ENCODE data around the gene MARCHF9. TPM values are rescaled to one million over a fixed set of nuclear protein-coding genes. Genes with fewer than 3 reads are reported as not detected.

MARCHF9 gene
- total RNA-seq, 1 experiment from 2014 or later = 1.9 TPM

GRCh38 chr12:57730336-57731067, 24.4 kb upstream of the MARCHF9 start:
- Histone ChIP-seq H3K36me3 (replicated peaks; ENCODE audit: control insufficient read depth, insufficient read depth, low read length) (no peaks in the 10 kb centered on the region), H3K4me3 (ENCODE audit: insufficient read depth, low read depth, low read length) (no peak overlapping the region), H3K27me3 (ENCODE audit: control insufficient read depth, insufficient read depth, low read length) (peaks cover 96% of the 10 kb centered on the region)
- DNase-seq = peak; percentile 4

DNA sequence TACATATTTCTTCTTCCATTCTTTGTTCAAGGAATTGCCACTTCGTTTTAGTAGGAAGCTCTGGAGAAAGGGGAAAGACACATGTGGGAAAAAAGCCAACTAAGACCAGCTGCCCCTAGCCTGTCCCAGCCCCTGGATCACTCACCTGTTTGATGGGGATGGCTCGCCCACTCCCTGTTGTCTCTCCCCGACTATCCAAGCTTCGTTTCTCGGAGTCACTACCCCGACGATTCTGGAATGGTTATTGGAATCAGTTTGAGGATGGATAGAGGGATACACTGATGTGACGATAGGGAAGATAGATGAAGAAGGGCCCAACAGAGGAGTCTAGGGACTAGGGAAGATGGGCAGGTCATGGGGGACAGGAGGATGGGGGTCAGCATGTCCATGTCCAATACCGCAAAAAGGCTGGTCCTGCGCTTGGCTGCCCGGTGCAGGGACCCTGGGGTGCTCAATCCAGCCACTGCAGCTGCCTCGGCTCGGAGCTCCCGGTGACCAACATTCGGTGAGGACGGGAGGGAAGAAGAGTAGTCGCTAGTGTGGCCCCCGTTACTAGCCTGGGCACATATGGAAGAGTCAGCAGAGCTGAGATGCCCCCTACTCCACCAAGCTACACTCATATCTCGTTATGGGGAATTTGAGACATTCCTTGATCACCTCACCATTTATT, 23.4 kb upstream of the MARCHF9 start:
- no peaks in the 10 kb centered on the region for H3K36me3 ChIP-seq (replicated peaks; ENCODE audit: control insufficient read depth, insufficient read depth, low read length)
- H3K4me3 ChIP-seq (ENCODE audit: insufficient read depth, low read depth, low read length) = no peak overlapping the region
- peak; percentile 12 for DNase-seq
- H3K27me3 ChIP-seq (ENCODE audit: control insufficient read depth, insufficient read depth, low read length) = peaks cover 97% of the 10 kb centered on the region

DNA sequence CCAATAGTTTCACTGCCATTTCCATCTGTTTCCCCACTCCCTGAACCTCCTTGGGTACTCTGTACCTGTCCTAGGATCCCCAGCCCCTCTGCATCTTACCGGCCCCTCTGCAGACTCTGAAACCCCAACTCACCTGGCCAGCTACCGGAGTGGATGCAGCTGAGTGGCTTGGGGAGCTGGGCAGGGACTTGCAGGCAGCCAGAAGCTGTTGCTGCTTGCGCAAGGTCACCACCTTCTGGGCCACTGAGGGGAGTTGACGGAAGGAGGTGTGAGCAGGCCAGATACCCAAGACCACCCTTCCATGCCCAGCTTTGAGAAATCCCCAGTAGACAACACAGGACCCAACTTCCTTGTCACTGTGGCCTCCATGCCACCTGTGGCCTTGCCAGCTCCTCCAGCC, 22.6 kb upstream of the MARCHF9 start:
- Histone ChIP-seq H3K4me3 (ENCODE audit: insufficient read depth, low read depth, low read length) (no peak overlapping the region), H3K36me3 (replicated peaks; ENCODE audit: control insufficient read depth, insufficient read depth, low read length) (no peaks in the 10 kb centered on the region), H3K27me3 (ENCODE audit: control insufficient read depth, insufficient read depth, low read length) (peaks cover 97% of the 10 kb centered on the region)
- DNase-seq = no peak

DNA sequence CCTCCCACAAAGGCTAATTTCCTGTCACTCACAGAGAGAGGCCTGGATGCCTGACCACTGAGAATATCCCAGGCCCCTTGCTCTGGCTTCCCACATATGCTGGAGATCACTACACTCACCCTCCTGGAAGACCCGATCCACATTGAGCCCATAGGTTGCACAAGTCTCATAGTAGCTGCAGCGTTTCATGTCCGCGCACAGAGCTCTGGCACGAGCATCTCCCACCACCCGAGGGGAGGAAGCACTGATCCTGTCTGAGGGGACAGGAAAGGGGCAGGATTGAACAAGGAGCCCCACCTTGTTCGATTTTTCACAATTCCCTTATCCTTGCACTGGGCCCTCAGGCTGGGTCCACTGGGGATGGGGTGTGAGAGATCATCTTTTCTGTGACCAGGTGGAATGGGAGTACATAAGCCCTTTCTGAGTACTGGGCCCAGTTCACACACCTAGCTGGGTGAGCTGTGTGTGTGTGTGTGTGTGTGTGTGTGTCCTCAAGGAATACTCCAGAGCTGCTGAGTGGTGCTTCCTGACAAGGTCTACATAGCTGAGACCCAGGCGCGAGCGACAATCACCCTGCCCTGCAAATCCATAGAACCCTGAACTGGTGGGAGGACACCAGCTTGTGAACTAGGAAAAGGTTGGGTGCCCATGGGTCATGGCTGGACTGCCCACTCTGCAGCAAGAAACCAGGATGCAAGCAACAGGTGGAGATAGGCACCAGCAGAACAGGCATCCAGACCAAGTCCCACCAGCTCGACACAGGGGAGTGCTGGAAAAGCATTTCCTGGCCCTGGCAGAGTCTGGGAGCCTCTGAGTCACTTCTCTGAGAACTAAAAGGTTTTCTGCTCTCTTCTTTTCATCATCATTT, 21.9 kb upstream of the MARCHF9 start:
- Histone ChIP-seq H3K27me3 (ENCODE audit: control insufficient read depth, insufficient read depth, low read length) (peaks cover 97% of the 10 kb centered on the region), H3K4me3 (ENCODE audit: insufficient read depth, low read depth, low read length) (no peak overlapping the region), H3K36me3 (replicated peaks; ENCODE audit: control insufficient read depth, insufficient read depth, low read length) (no peaks in the 10 kb centered on the region)
- DNase-seq = no peak

DNA sequence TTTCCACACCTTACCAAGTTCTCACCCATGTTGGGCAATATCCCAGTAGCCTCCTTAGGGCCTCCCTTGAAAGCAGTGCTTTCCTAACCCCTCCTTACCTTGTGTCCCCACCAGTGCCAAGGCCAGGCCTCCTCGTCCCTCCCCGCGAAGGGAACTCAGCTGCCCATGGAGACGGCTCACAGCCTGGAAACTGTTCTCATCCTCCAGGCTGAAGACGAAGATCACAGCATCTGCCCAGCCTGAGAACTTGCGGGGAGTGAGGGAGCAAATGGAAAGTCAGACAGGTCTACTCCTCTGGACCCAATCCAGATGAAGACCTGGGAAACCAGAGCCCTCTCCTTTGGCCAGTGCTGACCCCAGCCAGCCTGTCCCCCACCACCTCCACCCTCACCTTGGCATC, 21.0 kb upstream of the MARCHF9 start:
- Histone ChIP-seq H3K27me3 (ENCODE audit: control insufficient read depth, insufficient read depth, low read length) (peaks cover 96% of the 10 kb centered on the region), H3K36me3 (replicated peaks; ENCODE audit: control insufficient read depth, insufficient read depth, low read length) (no peaks in the 10 kb centered on the region), H3K4me3 (ENCODE audit: insufficient read depth, low read depth, low read length) (no peak overlapping the region)
- DNase-seq = no peak

GRCh38 chr12:57734591-57734990, 20.3 kb upstream of the MARCHF9 start:
- peaks cover 98% of the 10 kb centered on the region for H3K27me3 ChIP-seq (ENCODE audit: control insufficient read depth, insufficient read depth, low read length)
- DNase-seq = no peak
- no peak overlapping the region for H3K4me3 ChIP-seq (ENCODE audit: insufficient read depth, low read depth, low read length)
- no peaks in the 10 kb centered on the region for H3K36me3 ChIP-seq (replicated peaks; ENCODE audit: control insufficient read depth, insufficient read depth, low read length)

DNA sequence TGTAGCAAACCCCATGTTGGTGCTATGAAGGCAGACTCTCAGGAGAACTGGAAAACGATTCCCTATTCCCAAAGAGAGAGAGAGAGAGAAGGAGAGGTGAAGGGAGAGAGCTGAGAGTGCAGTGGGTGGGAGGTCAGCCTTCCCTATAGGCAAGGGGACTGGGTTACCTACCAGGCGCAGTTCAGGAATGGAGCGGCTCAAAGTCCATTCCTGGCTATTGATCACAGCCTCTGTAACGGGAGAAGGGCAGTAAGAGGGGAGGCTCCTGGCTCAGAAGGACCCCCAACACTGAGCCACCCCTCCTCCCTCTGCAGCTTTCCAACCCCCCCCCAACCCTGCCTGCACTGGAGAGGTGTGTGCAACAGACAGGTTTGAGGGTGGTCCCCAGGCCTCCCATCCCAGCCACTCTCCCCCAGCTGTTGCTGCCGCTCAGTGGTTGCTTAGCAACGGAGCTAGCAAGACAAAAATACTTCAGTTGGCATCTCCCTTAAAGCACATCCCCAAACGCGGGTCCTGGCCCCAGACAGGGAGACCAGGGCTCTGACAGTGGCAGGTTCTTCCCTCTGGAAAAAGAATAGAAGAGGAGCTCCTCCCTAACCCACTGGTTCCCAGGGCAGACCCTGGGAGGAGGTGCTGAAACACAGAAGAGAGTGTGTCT, 19.6 kb upstream of the MARCHF9 start:
- Histone ChIP-seq H3K27me3 (ENCODE audit: control insufficient read depth, insufficient read depth, low read length) (peaks cover 98% of the 10 kb centered on the region), H3K4me3 (ENCODE audit: insufficient read depth, low read depth, low read length) (peak overlapping the region; percentile 33; the same call in 1 of the 2 replicates), H3K36me3 (replicated peaks; ENCODE audit: control insufficient read depth, insufficient read depth, low read length) (no peaks in the 10 kb centered on the region)
- peak; percentile 69 for DNase-seq

DNA sequence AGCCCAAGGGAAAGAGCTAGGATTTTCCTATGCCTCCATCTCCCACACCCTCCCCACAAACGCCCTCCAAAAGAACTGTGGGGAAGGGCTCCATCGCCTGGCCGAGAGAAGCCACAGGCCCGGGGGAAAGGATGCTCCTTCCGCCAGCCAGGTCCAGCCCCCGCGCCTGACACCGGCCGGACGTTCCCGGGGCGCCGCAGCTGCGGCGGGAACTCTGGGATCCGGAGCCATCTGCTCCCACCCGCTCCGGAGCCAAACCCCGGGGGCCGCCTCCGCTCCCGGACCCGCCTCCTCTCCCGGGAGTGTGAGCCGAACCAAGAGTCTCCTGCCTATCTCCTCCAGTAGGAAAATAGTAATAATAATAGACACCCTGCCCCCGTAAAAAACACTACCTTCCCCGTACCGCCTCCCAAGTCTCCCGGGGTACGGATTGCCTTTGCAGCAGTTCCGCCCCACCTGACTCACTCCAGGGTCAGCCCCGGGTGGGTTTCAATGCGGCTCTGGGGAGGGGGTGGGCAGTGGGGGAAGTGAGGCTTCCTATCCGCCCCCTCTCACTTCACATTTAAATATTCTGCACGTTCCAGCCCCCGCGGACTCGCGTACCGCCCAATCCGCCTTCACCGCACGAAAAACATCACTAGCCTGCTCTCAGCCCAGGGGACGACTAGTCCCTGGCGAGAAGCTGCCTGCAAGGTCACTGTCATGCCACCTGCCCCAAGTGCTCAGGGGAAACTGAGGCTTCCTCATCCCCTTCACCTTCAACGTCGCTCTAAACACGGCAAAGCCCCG, 18.8 kb upstream of the MARCHF9 start:
- H3K27me3 ChIP-seq (ENCODE audit: control insufficient read depth, insufficient read depth, low read length) = peaks cover 98% of the 10 kb centered on the region
- DNase-seq = peak; percentile 93
- H3K4me3 ChIP-seq (ENCODE audit: insufficient read depth, low read depth, low read length) = peak overlapping the region; percentile 33; the same call in 1 of the 2 replicates
- no peaks in the 10 kb centered on the region for H3K36me3 ChIP-seq (replicated peaks; ENCODE audit: control insufficient read depth, insufficient read depth, low read length)

DNA sequence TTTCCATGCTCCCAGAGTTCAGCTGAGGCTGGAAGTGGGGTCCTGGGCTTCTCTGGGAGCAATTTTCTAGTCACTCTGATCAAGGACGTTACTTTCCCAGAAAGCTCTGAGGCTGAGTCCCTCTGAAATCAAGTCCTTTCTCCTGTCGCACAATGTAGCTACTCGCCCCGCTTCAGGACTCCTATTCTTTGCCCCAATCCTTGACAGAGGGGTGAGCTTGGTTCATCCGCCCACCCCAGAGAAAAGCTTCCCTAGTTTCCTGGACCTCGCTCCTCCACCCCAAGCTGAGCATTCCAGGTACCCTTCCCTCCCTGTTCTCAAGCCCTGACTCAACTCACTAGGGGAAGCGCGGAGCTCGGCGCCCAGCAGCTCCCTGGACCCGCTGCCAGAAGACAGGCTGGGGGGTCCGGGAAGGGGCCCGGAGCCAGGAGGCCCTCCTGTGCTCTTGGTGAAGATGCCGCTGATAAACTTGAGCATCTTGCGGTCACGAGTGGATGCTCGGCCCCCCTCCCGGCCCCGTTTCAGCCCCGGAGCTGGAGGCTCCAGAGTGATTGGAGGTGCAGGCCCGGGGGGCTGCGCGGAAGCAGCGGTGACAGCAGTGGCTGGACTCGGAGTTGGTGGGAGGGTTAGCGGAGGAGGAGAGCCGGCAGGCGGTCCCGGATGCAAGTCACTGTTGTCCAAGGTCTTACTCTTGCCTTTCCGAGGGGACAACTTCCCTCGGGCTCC, 18.0 kb upstream of the MARCHF9 start:
- peak; percentile 81 for DNase-seq
- Histone ChIP-seq H3K27me3 (ENCODE audit: control insufficient read depth, insufficient read depth, low read length) (peaks cover 98% of the 10 kb centered on the region), H3K4me3 (ENCODE audit: insufficient read depth, low read depth, low read length) (peak overlapping the region; percentile 33; the same call in 1 of the 2 replicates), H3K36me3 (replicated peaks; ENCODE audit: control insufficient read depth, insufficient read depth, low read length) (no peaks in the 10 kb centered on the region)

DNA sequence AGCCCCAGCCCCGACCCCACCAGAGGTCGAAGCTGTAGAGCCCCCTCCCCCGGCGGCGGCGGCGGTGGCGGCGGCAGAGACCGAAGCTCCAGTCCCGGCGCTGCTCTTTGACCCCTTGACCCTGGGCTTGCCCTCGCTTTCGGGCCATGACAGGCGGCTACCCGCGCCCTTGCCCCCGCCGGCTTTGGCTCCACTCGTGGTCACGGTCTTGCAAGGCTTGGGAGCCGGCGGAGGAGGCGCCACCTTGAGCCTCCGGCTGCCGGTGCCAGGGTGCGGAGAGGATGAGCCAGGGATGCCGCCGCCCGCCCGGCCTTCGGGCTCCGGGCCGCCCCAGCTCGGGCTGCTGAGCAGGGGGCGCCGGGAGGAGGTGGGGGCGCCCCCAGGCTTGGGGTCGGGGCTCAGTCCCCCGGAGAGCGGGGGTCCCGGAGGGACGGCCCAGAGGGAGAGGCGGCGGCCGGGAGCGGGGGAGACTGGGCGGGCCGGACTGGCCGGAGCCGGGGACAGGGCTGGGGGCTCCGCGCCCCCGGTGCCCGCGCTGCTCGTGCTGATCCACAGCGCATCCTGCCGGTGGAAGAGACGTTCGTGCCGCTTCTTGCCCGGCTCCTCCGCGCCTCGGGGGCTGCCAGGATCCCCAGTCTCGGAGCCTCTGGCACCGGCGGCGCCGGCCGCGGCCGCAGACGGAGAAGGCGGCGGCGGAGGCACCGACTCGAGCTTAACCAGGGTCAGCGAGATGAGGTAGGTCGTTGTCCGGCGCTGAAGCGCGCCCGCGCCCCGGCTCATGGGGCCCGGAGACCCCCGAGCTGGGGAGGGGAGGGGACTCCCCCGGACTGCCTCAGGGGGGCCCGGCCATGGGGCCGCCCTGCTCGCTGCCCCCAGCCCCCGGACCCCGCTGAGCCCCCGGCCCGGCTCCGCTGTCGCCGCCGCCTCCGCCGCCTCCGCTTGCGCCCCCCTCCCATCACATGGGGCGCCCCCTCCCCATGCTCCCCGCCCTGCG, 17.1 kb upstream of the MARCHF9 start:
- peaks cover 94% of the 10 kb centered on the region for H3K27me3 ChIP-seq (ENCODE audit: control insufficient read depth, insufficient read depth, low read length)
- peak overlapping the region; percentile 26; the same call in 1 of the 2 replicates for H3K4me3 ChIP-seq (ENCODE audit: insufficient read depth, low read depth, low read length)
- peak; percentile 88 for DNase-seq
- no peaks in the 10 kb centered on the region for H3K36me3 ChIP-seq (replicated peaks; ENCODE audit: control insufficient read depth, insufficient read depth, low read length)

DNA sequence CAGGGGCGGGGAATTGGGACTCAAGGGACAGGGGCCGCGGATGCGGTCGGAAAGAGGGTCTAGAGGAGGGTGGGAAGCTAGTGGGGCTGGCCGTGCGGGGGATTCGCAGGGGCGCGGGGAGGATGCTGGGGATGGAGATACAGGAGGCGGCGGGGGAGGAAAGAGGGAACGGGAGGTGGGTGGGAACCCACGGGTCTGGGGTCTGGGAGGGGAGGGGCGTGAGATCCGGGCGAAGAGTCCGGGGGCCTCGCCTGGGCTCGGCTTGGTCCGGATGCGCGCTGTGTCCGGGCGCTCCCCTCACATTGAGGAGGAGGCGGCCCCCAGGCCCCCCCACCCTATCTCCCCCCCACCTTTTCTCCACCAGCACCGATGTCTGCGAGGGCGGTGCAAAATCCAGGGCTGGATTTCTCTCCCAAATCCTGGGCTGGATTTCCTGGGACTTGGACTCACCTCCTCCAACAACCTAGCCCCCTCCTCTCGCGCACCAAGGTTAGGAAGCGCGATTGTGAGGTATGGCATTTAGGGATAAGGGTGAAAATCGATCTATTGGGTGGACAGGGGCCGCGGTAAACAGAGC, 16.2 kb upstream of the MARCHF9 start, which contains the start of gene AGAP2:
Gene AGAP2, minus strand, starts transcription at position 82 of the 577 bp plus-strand sequence. CDS start 496 bp downstream, outside the sequence.
- no peaks in the 10 kb centered on the region for H3K36me3 ChIP-seq (replicated peaks; ENCODE audit: control insufficient read depth, insufficient read depth, low read length)
- H3K27me3 ChIP-seq (ENCODE audit: control insufficient read depth, insufficient read depth, low read length) = peaks cover 90% of the 10 kb centered on the region
- DNase-seq = peak; percentile 92
- peak within 1 kb of the TSS; percentile 43 for H3K4me3 ChIP-seq (ENCODE audit: insufficient read depth, low read depth, low read length)

GRCh38 chr12:57739387-57739786, 15.5 kb upstream of the MARCHF9 start:
- DNase-seq = no peak
- H3K4me3 ChIP-seq (ENCODE audit: insufficient read depth, low read depth, low read length) = no peak overlapping the region
- H3K36me3 ChIP-seq (replicated peaks; ENCODE audit: control insufficient read depth, insufficient read depth, low read length) = no peaks in the 10 kb centered on the region
- peaks cover 86% of the 10 kb centered on the region for H3K27me3 ChIP-seq (ENCODE audit: control insufficient read depth, insufficient read depth, low read length)

Measured in H7 (cell line).